GM21717 (cell line): Measurements from ENCODE around the gene FCER2.

Experiments
- ATAC-seq: cut with Tn5 transposase; IDR thresholded peaks from one replicate; pipeline ENCODE4 v1.9.1; 2021; ENCODE audit warnings: mild to moderate bottlenecking, moderate library complexity; ENCODE audit not compliant: unreplicated experiment

Gene FCER2

GRCh38 chr19:7679771-7680605, 21.9 kb downstream of the FCER2 start:
- no peak for ATAC-seq

GRCh38 chr19:7678971-7679751, 22.8 kb downstream of the FCER2 start:
- peak; percentile 35 for ATAC-seq

GRCh38 chr19:7677669-7678311, 24.1 kb downstream of the FCER2 start:
- ATAC-seq: no peak

GRCh38 chr19:7676854-7677253, 25.1 kb downstream of the FCER2 start, which contains the start of gene MCEMP1:
TSS of gene MCEMP1 (plus strand) at chr19:7677090. CDS start at chr19:7677121, 31 bp downstream.
- ATAC-seq: no peak

GRCh38 chr19:7676376-7676775, 25.6 kb downstream of the FCER2 start:
- no peak for ATAC-seq

GRCh38 chr19:7674010-7675005, 27.6 kb downstream of the FCER2 start:
- no peak for ATAC-seq

GRCh38 chr19:7672522-7672921, 29.4 kb downstream of the FCER2 start:
- ATAC-seq: no peak

- ATAC-seq: no peak
Measured at GRCh38 chr19:7670790-7671189, 31.1 kb downstream of the FCER2 start.

GRCh38 chr19:7670150-7670783, 31.7 kb downstream of the FCER2 start:
- ATAC-seq: no peak

- no peak for ATAC-seq
Measured at GRCh38 chr19:7669641-7670040, 32.3 kb downstream of the FCER2 start.

- ATAC-seq: no peak
Measured at GRCh38 chr19:7668842-7669241, 33.1 kb downstream of the FCER2 start, which contains the start of gene RETN. TSS of gene RETN (plus strand) at chr19:7669049. CDS start at chr19:7669327, 278 bp downstream.

- no peak for ATAC-seq
Measured at GRCh38 chr19:7665076-7665475, 36.9 kb downstream of the FCER2 start.

- ATAC-seq: no peak
Measured at GRCh38 chr19:7663706-7664105, 38.2 kb downstream of the FCER2 start.

GRCh38 chr19:7662657-7663056, 39.3 kb downstream of the FCER2 start:
- ATAC-seq: no peak

GRCh38 chr19:7661744-7662538, 40.0 kb downstream of the FCER2 start:
- ATAC-seq: no peak

- ATAC-seq: peak; percentile 70
Measured at GRCh38 chr19:7658219-7658686, 43.7 kb downstream of the FCER2 start.

GRCh38 chr19:7657131-7657751, 44.7 kb downstream of the FCER2 start:
- ATAC-seq: no peak

GRCh38 chr19:7655581-7655980, 46.4 kb downstream of the FCER2 start:
- no peak for ATAC-seq
